ENCODE data around the gene EWSR1.
A peak's percentile ranks its signal among the peaks of the same experiment; 100 is the strongest.

The EWSR1 gene

DNA sequence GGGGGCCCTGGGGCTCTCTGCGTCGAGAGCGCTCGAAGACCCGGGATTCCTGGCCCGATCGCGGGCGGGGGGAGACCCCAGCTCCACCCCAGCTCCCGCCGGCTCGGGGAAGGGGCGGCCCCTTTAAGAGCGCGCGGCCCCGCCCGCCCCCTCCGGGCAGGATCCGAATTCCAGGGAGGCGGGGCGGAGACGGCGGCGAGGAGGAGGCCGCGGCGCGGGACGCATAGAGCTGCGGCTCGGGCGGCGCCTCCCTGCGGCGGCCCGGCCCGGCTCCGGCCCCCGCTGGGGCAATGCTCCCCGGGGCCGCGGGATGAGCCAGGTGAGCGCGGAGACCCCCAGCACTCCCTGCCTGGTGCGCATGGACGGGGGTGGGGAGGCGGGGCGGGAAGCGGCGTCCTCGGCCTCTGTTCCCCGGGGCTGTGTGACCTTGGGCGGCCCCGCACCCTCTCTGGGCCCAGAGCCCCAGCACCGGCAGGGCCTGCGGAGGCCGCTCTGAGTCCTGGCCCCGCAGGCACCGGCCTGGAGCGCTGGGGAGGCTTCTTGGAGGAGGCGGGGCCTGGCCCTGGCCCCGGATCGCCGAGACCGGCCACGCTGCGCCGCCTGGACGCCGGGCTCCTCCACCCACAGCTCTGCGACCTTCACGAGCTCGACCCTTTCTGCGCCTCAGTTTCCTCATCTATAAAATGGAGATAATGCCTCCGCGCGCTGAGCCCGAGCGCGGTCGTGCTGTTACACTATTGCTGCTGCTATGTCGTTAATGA is 38.9 kb downstream of the EWSR1 start:
- peak; percentile 87 for DNase-seq (ENCODE audit: low read depth)

- peak; percentile 37 for DNase-seq (ENCODE audit: low read depth)
Measured at GRCh38 chr22:29307596-29308147, 39.6 kb downstream of the EWSR1 start.

DNA sequence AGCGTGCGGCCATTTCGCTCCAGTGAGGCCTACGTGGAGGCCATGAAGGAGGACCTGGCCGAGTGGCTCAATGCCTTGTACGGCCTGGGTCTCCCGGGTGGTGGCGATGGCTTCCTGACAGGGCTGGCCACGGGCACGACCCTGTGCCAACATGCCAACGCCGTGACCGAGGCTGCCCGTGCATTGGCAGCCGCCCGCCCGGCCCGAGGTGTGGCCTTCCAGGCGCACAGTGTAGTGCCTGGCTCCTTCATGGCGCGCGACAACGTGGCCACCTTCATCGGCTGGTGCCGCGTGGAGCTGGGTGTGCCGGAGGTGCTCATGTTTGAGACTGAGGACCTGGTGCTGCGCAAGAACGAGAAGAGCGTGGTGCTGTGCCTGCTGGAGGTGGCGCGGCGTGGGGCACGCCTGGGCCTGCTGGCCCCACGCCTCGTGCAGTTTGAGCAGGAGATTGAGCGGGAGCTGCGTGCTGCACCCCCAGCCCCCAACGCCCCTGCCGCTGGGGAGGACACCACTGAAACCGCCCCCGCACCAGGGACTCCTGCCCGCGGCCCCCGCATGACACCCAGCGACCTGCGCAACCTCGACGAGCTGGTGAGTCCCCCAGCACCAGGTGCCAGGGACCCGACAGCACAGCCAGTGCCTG is 40.2 kb downstream of the EWSR1 start:
- DNase-seq (ENCODE audit: low read depth) = no peak

GRCh38 chr22:29308791-29309262 is 40.8 kb downstream of the EWSR1 start:
- DNase-seq (ENCODE audit: low read depth) = peak; percentile 92

DNA sequence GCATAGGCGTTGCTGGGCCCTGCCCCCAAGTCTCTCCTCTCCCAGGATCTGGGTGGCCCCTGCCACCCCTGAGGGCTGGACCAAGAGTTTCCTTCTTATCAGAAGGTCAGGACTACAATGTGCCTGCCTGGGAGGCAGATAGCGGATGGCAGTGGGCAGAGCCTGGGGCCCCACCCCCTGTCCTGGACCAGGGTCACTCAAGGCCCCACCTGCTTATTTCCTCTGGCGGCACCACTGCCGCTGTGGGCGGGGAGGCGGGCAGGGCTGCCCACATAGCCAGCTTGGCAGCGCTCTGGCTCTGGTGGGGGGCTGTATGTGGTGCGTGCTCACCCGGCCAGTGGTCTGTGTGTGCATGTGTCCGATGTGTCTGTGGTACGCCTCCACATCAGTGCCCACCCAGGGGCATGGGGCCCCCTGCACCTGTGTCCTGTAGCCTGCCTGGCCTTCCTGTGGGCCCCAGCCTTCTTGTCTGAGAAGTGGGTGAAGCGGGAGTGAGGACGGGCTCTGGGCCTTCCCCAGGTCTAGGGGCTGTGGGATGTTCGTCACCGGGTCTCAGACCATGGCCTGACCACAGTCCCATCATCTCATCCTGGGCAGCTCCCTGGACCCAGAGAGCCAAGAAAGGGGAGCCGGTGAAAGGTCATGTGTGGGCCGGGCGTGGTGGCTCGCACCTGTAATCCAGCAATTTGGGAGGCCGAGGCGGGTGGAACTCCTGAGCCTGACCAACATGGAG is 41.4 kb downstream of the EWSR1 start:
- no peak for DNase-seq (ENCODE audit: low read depth)

DNA sequence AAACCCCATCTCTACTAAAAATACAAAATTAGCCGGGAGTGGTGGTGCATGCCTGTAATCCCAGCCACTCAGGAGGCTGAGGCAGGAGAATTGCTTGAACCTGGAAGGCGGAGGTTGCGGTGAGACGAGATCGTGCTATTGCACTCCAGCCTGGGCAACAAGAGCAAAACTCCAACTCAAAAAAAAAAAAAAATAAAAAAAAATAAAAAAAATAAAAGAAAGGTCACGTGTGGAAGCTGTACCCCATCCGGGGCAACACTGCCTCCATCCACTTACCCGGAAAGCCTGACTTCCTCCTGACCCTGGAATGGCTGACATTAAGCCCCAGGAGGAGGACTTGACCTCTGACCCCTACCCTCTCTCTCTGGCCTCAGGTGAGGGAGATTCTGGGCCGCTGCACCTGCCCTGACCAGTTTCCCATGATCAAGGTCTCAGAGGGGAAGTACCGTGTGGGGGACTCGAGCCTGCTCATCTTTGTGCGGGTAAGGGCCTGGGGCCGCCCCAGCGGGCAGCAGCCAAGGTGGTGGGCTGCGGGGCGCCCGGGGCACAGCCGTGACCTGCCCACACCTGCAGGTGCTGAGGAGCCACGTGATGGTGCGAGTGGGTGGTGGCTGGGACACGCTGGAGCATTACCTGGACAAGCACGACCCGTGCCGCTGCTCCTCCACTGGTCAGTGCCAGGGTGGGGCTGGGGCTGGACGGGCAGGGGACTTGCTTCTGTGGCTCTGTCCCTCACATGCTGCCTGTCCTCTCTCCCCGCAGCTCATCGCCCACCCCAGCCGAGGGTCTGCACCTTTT is 42.2 kb downstream of the EWSR1 start:
- no peak for DNase-seq (ENCODE audit: low read depth)

GRCh38 chr22:29310863-29311339 is 42.8 kb downstream of the EWSR1 start:
- DNase-seq (ENCODE audit: low read depth) = peak; percentile 98

- DNase-seq (ENCODE audit: low read depth) = no peak
Measured at GRCh38 chr22:29311464-29312217, 43.6 kb downstream of the EWSR1 start.

DNA sequence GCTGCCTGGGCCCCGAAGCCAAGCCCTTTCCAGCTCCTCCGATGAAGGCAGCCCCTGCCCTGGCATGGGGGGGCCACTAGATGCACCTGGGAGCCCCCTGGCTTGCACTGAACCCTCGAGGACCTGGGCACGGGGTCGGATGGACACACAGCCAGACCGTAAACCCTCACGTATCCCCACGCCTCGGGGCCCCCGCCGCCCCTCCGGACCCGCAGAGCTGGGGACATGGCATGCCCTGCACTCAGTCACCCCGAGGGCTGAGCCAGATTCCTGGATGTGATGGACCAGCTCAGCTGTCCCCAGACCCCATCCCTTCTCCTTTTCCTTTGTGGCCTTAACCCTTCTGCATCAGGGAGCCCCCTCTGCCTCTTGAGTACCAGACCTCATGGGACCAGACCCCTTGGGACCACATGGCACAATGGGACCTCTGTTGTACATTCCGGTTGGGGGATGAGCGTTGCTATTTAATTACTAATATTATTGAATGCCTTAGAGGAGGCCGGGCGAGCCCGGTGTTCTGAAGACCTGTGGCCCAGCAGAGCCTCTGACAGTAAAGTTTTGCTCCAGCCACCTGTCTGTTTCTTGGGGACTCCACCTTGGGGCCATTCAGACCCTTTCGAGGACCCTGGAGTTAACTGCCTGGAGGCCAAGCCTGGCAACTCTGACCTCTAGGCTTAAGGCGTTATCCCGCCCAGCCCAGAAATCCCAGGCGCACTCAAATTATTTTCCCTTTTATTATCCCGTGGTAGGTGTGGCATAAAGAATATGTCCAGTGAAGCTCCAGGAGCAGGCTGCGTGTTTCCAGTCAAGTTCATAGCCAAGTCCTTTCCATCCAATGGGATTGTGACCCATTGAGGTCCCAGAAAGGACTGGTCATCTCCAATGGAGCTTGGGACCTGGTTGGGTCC is 44.4 kb downstream of the EWSR1 start:
- no peak for DNase-seq (ENCODE audit: low read depth)

DNA sequence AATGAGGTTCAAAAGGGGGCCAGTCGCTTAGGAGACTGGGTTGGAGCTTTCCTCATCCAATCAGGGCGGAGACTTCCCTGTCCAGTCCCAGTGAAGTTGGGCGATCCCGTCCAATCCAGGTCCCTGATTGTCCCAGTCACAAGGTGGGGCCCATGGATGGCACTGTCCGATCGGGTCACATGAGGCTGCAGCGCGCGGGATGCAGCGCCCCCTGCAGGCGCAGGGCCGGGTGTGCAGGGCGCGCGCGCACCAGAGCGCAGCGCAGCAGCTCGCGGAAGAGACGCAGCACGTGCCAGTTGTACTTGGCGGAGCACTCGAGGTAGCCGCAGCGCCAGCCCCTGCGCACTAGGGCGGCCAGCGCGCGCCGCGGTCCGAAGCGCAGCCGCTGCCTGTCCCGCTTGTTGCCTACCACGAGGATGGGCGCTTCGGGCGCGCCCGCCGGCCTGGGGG is 45.1 kb downstream of the EWSR1 start:
- no peak for DNase-seq (ENCODE audit: low read depth)

DNA sequence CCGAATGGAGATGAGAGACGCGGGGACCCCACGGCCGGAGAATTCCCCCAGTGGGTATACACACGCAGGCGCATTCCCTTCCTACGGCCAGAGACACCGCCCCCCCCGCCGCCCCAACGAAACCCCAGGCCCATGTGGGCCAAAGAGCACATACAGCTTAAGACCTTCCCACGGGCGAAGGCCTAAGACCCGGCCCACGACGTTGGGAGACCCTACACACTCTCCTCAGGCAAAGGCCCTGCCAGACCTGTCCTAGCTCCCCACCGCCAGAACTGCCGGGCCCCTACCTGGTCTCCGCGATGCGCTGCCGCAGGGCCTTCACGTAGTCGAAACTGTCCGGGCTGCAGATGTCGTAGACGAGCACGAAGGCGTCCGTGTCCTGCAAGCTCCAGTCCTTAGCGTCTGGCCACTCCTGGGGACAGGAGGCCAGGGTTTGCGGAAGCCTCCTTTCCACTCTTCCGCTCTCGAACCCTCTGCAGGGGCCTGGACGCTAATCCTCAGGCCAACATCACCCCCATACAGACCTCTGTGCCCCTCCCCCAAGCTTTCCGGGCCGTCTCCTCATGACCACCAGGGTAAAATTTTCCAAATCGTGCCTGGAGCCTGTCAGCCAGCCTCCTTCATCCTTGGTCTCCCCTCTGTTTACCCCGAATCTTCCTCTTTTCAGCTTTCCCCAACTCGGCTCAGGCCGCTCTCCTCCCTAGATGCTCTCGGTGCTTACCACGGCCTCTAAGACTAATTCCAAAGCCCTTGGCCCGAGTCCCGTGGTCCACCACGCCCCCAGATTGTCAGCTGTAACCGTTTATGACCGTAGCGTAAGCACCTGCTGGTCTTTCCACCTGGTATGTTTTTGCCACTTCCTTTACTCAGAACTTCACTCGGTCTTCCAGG is 45.8 kb downstream of the EWSR1 start:
- no peak for DNase-seq (ENCODE audit: low read depth)

DNA sequence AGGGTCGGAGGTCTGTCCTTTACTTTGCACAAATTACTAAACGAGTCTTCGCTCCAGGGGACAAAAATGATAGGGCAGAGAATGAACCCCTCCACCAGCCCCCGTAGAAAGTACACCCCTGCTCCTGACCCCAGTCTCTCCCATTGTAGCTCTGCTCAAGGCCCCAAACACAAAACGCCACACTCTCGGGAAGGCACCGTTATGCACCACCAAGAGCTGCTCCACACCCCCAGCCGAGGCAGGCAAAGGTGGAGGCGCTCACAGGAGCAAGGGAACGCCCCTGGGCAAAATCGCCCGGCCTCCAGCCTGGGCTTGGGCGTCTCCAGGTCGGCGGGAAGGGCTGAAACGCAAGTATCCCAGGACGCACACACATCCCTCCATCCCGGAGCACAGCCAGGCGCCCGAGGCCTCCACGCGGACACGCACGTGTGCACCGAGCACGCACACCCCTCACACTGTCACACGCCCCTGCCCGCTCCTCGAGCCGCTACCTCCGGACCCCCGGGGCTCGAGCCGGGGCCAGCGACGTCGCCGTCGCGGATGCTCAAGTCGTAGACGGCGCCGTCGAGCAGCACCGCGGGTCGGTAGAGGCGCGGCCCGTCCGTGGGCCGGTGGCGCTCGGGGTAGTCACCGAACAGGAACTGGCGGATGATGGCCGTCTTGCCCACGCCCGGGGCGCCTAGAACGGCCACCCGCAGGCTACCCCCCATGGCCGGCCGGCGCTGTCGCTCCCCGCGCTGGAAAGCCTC is 46.6 kb downstream of the EWSR1 start:
- peak; percentile 30 for DNase-seq (ENCODE audit: low read depth)

DNA sequence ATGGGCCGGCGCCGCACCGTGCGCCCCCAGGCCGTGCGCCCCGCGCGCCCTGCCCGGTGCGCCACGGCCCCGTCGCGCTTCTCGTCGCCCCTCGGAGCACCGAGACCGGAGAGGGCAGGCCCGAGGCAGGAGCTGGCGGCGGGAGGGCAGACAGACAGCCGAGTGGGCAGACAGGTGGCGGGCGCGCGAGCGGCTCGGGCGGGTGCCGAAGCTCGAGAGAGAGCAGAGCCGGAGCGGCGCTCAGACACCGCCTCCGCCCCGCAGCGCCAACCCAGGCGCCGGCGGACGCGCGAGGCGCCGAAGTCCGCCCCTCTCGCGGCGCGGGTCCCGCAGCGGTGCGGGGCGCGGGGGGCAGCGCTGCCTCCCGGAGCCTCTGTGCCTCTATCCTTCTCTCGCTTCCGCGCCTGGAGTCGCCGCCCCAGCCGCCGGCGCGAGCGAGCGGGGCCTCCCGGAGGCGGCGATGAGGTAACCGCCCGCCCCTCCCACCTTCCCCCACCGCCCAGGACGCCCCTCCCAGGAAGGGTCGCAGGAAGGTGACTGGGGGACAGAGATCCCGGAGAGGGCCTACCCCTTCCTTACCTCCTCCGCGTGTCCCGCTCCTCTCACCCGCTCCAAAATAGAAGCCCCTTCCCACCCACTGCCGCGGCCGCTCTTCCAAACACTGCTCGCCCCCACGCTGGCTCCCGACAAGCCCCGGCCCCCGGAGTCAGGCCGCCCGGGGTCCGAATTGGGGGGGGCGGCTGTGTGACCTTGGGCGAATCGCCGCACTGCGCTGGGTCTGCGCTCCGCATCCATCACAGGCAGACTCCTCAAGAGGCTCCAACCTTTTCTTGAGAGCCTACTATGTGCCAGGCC is 47.4 kb downstream of the EWSR1 start, which contains the start of gene RASL10A:
Gene RASL10A, minus strand, starts transcription at position 412 of the 855 bp plus-strand sequence. CDS start 451 bp downstream, outside the sequence.
- peak; percentile 30 for DNase-seq (ENCODE audit: low read depth)

- no peak for DNase-seq (ENCODE audit: low read depth)
Measured at GRCh38 chr22:29316141-29316828, 48.2 kb downstream of the EWSR1 start.

DNA sequence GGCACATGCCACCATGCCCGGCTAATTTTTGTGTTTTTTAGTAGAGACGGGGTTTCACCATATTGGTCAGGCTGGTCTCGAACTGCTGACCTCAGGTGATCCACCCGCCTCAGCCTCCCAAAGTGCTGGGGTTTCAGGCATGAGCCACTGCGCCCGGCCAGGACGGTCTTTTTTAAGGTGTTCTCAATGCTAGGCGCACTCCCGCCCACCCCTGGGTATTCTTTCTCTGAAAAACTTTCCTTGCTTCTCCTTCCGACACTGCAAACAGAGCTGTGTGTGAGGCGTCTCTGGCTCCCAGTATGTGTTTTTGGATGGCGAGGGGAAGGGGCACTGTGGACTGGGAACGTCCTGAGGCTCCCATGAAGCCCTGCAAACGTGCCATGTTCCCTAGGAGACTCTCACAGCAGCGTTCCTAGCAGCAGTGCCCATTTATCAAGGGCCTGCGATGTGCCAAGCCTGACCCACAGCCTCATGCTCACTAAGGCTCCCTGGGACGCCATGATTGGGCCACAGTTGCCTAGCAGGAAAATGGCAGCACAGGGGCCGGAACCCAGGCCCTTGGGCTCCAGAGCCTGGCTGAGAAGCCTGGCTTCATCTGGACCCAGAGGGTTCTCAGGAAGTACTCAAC is 49.9 kb downstream of the EWSR1 start:
- no peak for DNase-seq (ENCODE audit: low read depth)

- no peak for DNase-seq (ENCODE audit: low read depth)
Measured at GRCh38 chr22:29319072-29319471, 51.0 kb downstream of the EWSR1 start.

All from ELR (cell line).